HepG2 (cell line): ENCODE data around the gene MACROD2. TPM values are rescaled to one million over a fixed set of nuclear protein-coding genes. Genes with fewer than 3 reads are reported as not detected.

ENCODE experiments used
- ATAC-seq: fragments of 200-7000 bp; cut with Tn5 transposase; 3 replicates; pipeline ENCODE4 v1.9.1; 2020; ENCODE audit warnings: mild to moderate bottlenecking, moderate library complexity
- BruUV-seq: library from RNA; stranded (reverse); fragments of 400-500 nt; replicated peaks from 2 replicates; lab custom pipeline; 2021; lab: Mats Ljungman, UMichigan
- CTCF ChIA-PET: fragments of 300-600 bp; formaldehyde crosslinking; extraction: SDS; loops from one replicate; lab custom pipeline; 2021; ENCODE audit warnings: low total read pairs, inconsistent platforms, low intra/inter-chr PET ratio; lab: Yijun Ruan, JAX
- POLR2A ChIA-PET: fragments of 350-600 bp; sonication (Branson Sonifier 250); formaldehyde crosslinking; loops from one replicate; lab custom pipeline; 2020; ENCODE audit warnings: antibody characterized with exemption, inconsistent platforms; lab: Yijun Ruan, JAX
- DNase-seq: peaks from one replicate; pipeline ENCODE4 v3.0.0-alpha.2; 2015; ENCODE audit warnings: low spot score
- FAIRE-seq: peaks from 3 replicates; lab custom pipeline; 2011; peaks lifted over from hg19 to GRCh38; lab: Jason Lieb, UNC
- H2AFZ ChIP-seq: one replicate; pipeline ENCODE4 v1.6.1; 2011; ENCODE audit warnings: low read length, inconsistent platforms
- H3K27ac ChIP-seq: fragments of 300-600 bp; 3 replicates; pipeline ENCODE4 v1.8.0; 2011; ENCODE audit warnings: mixed run types, mild to moderate bottlenecking, mixed read lengths, low read length, inconsistent platforms; ENCODE audit not compliant: insufficient read depth; ENCODE audit errors: extremely low read length
- H3K27me3 ChIP-seq, 2 experiments: fragments of 200-600 bp in 1 of 2; 2 replicates in 1 of 2; 3 replicates in 1 of 2; pipeline versions ENCODE4 v1.6.0 to v1.8.0; 2011; ENCODE audit warnings: low read length in 2 of 2, mild to moderate bottlenecking in 2 of 2, moderate library complexity in 2 of 2, inconsistent platforms in 1 of 2; ENCODE audit not compliant: insufficient read depth in 2 of 2, control insufficient read depth in 1 of 2
- H3K36me3 ChIP-seq, 2 experiments: fragments of 200-600 bp in 1 of 2; replicated peaks in 1 of 2; 2 replicates in 1 of 2; 3 replicates in 1 of 2; pipeline versions ENCODE4 v1.5.1 to v1.8.0; 2011; ENCODE audit warnings: low read length in 2 of 2, inconsistent platforms in 1 of 2; ENCODE audit not compliant: insufficient read depth in 2 of 2, control insufficient read depth in 1 of 2
- H3K4me1 ChIP-seq: 2 replicates; pipeline ENCODE4 v1.5.1; 2012; ENCODE audit warnings: low read length, inconsistent platforms; ENCODE audit not compliant: insufficient read depth
- H3K4me2 ChIP-seq: 2 replicates; pipeline ENCODE4 v1.6.0; 2011; ENCODE audit warnings: low read depth, low read length, inconsistent platforms
- H3K4me3 ChIP-seq, 3 experiments: fragments of 200-600 bp in 1 of 3; sonication (generic), shearing (Covaris generic) in 1 of 3; replicated peaks in 1 of 3; 2 replicates each; pipeline ENCODE4 v1.5.1; 2011 to 2016; ENCODE audit warnings: low read length in 3 of 3, inconsistent platforms in 2 of 3, low read depth in 2 of 3, mild to moderate bottlenecking in 2 of 3, control low read depth in 1 of 3, mixed read lengths in 1 of 3; ENCODE audit not compliant: insufficient read depth in 1 of 3
- H3K79me2 ChIP-seq: one replicate; pipeline ENCODE4 v1.6.1; 2011; ENCODE audit warnings: low read length, inconsistent platforms; ENCODE audit not compliant: insufficient read depth
- H3K9ac ChIP-seq: 2 replicates; pipeline ENCODE4 v1.6.0; 2011; ENCODE audit warnings: mild to moderate bottlenecking, low read depth, low read length, inconsistent platforms; ENCODE audit not compliant: insufficient read depth
- H3K9me3 ChIP-seq: 2 replicates; pipeline ENCODE4 v1.5.1; 2012; ENCODE audit warnings: mild to moderate bottlenecking, low read length
- H4K20me1 ChIP-seq: 2 replicates; pipeline ENCODE4 v1.6.0; 2011; ENCODE audit warnings: inconsistent platforms, mild to moderate bottlenecking, low read length, moderate library complexity; ENCODE audit not compliant: insufficient read depth
- MYNN ChIP-seq: sonication (generic); formaldehyde crosslinking; IDR thresholded peaks from 2 replicates; pipeline ENCODE4 v1.4.0; 2020; ENCODE audit warnings: mild to moderate bottlenecking, low read depth, missing genetic modification reagents
- PCBP1 ChIP-seq: fragments of 200-400 bp; formaldehyde crosslinking; IDR thresholded peaks from 2 replicates; pipeline ENCODE4 v1.6.1; 2017; ENCODE audit warnings: mild to moderate bottlenecking, low read depth, low read length, borderline replicate concordance
- POLR2AphosphoS5 ChIP-seq: IDR thresholded peaks from 2 replicates; pipeline ENCODE4 v1.6.1; 2012; ENCODE audit warnings: low read depth, low read length
- REXO4 ChIP-seq: sonication (generic); formaldehyde crosslinking; IDR thresholded peaks from 2 replicates; pipeline ENCODE4 v1.8.0; 2022; ENCODE audit warnings: missing genetic modification reagents, mild to moderate bottlenecking, borderline replicate concordance
- RXRA ChIP-seq: sonication (generic); formaldehyde crosslinking; IDR thresholded peaks from 2 replicates; pipeline ENCODE4 v1.5.1; 2020; ENCODE audit warnings: missing genetic modification reagents
- SCMH1 ChIP-seq: sonication (generic); formaldehyde crosslinking; IDR thresholded peaks from 2 replicates; pipeline ENCODE4 v1.9.0; 2021; ENCODE audit warnings: missing genetic modification reagents, mild to moderate bottlenecking, borderline replicate concordance
- ZNF136 ChIP-seq: sonication (generic); formaldehyde crosslinking; IDR thresholded peaks from 2 replicates; pipeline ENCODE4 v1.8.1; 2022; ENCODE audit warnings: low read depth, mild to moderate bottlenecking, moderate library complexity, missing genetic modification reagents
- ZNF160 ChIP-seq: sonication (generic); formaldehyde crosslinking; IDR thresholded peaks from 2 replicates; pipeline ENCODE4 v1.8.0; 2022; ENCODE audit warnings: mild to moderate bottlenecking, inconsistent platforms, missing genetic modification reagents
- ZNF260 ChIP-seq: sonication (generic); formaldehyde crosslinking; IDR thresholded peaks from 2 replicates; pipeline ENCODE4 v1.4.0; 2020; ENCODE audit warnings: missing genetic modification reagents, low read depth, mild to moderate bottlenecking, borderline replicate concordance
- ZNF33B ChIP-seq: sonication (generic); formaldehyde crosslinking; IDR thresholded peaks from 2 replicates; pipeline ENCODE4 v1.5.1; 2020; ENCODE audit warnings: mild to moderate bottlenecking, missing genetic modification reagents
- ZNF781 ChIP-seq: sonication (generic); formaldehyde crosslinking; IDR thresholded peaks from 2 replicates; pipeline ENCODE4 v1.5.1; 2020; ENCODE audit warnings: borderline replicate concordance, mild to moderate bottlenecking, missing genetic modification reagents; ENCODE audit errors: not compliant biosample characterization
- WGBS: methylation state at CpG from one replicate; pipeline ENCODE4 v1.1.6; 2017; ENCODE audit warnings: low lambda C conversion rate; 5-methylcytosine and 5-hydroxymethylcytosine counted together
- in situ Hi-C: cut with HindIII; loops from 2 replicates; pipeline ENCODE4 v1.10.0; 2017; ENCODE audit warnings: low pct_unique_long_range_greater_than_20kb; ENCODE audit not compliant: extremely low pct_ligation_motif_present
- intact Hi-C: fragments of 100-400 bp; cut with micrococcal nuclease; formaldehyde crosslinking; loops from one replicate; pipeline ENCODE4 v1.10.0; 2022; ENCODE audit not compliant: unreplicated experiment
- polyA plus RNA-seq, 8 experiments: library from polyadenylated mRNA; depleted of rRNA in 3 of 8; stranded (reverse) in 7 of 8; unstranded in 1 of 8; fragments of >200 nt; fragmentation: Illumina TruSeq in 4 of 8; extraction: Trizol in 4 of 8; gene quantifications; 2 replicates each; pipeline versions ENCODE4 v1.2.1 to v1.2.3, GENCODE V29; 2011 to 2016; ENCODE audit warnings: low read depth in 4 of 8, missing spikeins in 1 of 8, mixed read lengths in 1 of 8; ENCODE audit not compliant: insufficient read depth in 1 of 8
- total RNA-seq, 5 experiments: library from RNA; depleted of rRNA; stranded (reverse); fragments of >200 nt; fragmentation: Illumina TruSeq; extraction: Trizol; gene quantifications; 2 replicates each; pipeline ENCODE4 v1.2.3, GENCODE V29; 2016; ENCODE audit warnings: low read depth in 1 of 5

The MACROD2 gene
- total and polyA plus RNA-seq, 2 of the 13 experiments (the other 11 are each of a cell fraction or from before 2014, with no cell fraction given) = 0.13 to 0.51 TPM

DNA sequence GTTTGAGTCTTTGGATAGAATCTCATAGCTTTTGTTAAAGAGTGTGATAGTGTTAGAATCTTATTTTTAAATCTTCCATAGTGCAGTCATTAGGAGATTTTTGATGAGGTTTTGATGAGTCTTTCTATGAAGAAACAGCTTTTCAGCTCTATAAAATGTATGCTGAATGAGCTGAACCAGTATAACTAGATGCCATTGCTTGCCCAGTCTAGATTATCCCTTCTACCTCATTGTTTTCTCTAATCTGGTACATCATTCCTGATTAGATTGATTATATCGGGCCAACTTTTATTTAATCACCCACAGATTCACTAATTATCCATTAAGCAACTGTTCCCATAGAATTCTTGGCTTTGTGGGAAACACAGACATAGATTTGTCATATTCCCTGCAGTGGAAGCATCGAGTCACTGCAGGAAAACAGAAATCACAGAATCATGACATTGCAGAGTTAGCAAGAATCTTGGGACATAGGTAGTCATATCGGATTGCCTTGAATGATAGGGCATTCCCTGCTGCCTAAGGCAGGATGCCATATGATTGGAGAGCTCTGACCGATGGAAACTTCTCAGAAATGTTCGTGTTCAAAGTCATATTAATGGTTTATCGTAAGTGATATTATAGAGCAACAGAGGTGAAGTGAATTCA, 1224.8 kb downstream of the MACROD2 start:
- ChIA-PET POLR2A (no interaction called here), CTCF (no interaction called here)
- no TSS peak for BruUV-seq
- in situ Hi-C loops (no loop called here), intact Hi-C loops (no loop called here)
- ATAC-seq (no peak), FAIRE-seq (no peak), DNase-seq (no peak)
- TF ChIP-seq ZNF160 (no peak), SCMH1 (CRISPR knock-in tag) (no peak), RXRA (CRISPR knock-in tag) (no peak), PCBP1 (no peak), POLR2AphosphoS5 (no peak), ZNF33B (CRISPR knock-in tag) (no peak), REXO4 (no peak), MYNN (CRISPR knock-in tag) (no peak), ZNF781 (no peak), ZNF136 (CRISPR knock-in tag) (no peak), ZNF260 (CRISPR knock-in tag) (no peak)
- Histone ChIP-seq H3K27me3 (no peaks in the 10 kb centered on the region), H3K4me1 (peaks cover 9% of the 10 kb centered on the region; the same call in 1 of the 2 replicates), H3K4me3 (no peak overlapping the region), H3K4me2 (no peak overlapping the region), H3K9ac (no peak overlapping the region), H2AFZ (no peak overlapping the region), H4K20me1 (no peaks in the 10 kb centered on the region), H3K36me3 (no peaks in the 10 kb centered on the region; a peak in 1 of 5 replicates), H3K27ac (no peak overlapping the region), H3K79me2 (no peaks in the 10 kb centered on the region), H3K9me3 (0 out of 2 replicates have a peak, but pooled peaks cover 9% of the 10 kb centered on the region)
- WGBS = 7% methylated on average over 6 of the region's 6 CpGs
